Measurements from ENCODE around the gene C12orf75.
"Not testable (repeated sequence)": the region's sequence is repeated elsewhere in the genome, so short reads cannot be mapped to it uniquely, and the experiment has no call there.

C12orf75 gene

GRCh38 chr12:105330283-105330930 lies at the start of gene C12orf75:
Gene C12orf75 (plus strand): TSS chr12:105330691. CDS start chr12:105330892, 201 bp downstream.
- in situ Hi-C loops (cut with HindIII; ENCODE audit: low sequenced_read_pairs): no loop called here

GRCh38 chr12:105280966-105281693 lies 49.4 kb upstream of the C12orf75 start:
- in situ Hi-C loops (cut with HindIII; ENCODE audit: low sequenced_read_pairs): no loop called here

- in situ Hi-C loops (cut with HindIII; ENCODE audit: low sequenced_read_pairs): no loop called here
Observed at GRCh38 chr12:105281694-105282049, 48.8 kb upstream of the C12orf75 start.

- in situ Hi-C loops (cut with HindIII; ENCODE audit: low sequenced_read_pairs): no loop called here
Observed at GRCh38 chr12:105285378-105285777, 45.1 kb upstream of the C12orf75 start.

GRCh38 chr12:105287408-105287807 lies 43.1 kb upstream of the C12orf75 start:
- in situ Hi-C loops (cut with HindIII; ENCODE audit: low sequenced_read_pairs): no loop called here

- in situ Hi-C loops (cut with HindIII; ENCODE audit: low sequenced_read_pairs): no loop called here
Observed at GRCh38 chr12:105288311-105288996, 42.0 kb upstream of the C12orf75 start.

- in situ Hi-C loops (cut with HindIII; ENCODE audit: low sequenced_read_pairs): no loop called here
Observed at GRCh38 chr12:105289114-105289904, 41.2 kb upstream of the C12orf75 start.

- in situ Hi-C loops (cut with HindIII; ENCODE audit: low sequenced_read_pairs): no loop called here
Observed at GRCh38 chr12:105291531-105291930, 39.0 kb upstream of the C12orf75 start.

- in situ Hi-C loops (cut with HindIII; ENCODE audit: low sequenced_read_pairs): no loop called here
Observed at GRCh38 chr12:105292705-105293104, 37.8 kb upstream of the C12orf75 start.

GRCh38 chr12:105293187-105293586 lies 37.3 kb upstream of the C12orf75 start:
- in situ Hi-C loops (cut with HindIII; ENCODE audit: low sequenced_read_pairs): no loop called here

- in situ Hi-C loops (cut with HindIII; ENCODE audit: low sequenced_read_pairs): no loop called here
Observed at GRCh38 chr12:105294161-105294560, 36.3 kb upstream of the C12orf75 start.

GRCh38 chr12:105294886-105295479 lies 35.5 kb upstream of the C12orf75 start:
- in situ Hi-C loops (cut with HindIII; ENCODE audit: low sequenced_read_pairs): no loop called here

- in situ Hi-C loops (cut with HindIII; ENCODE audit: low sequenced_read_pairs): no loop called here
Observed at GRCh38 chr12:105296116-105297089, 34.1 kb upstream of the C12orf75 start.

- in situ Hi-C loops (cut with HindIII; ENCODE audit: low sequenced_read_pairs): no loop called here
Observed at GRCh38 chr12:105300883-105301282, 29.6 kb upstream of the C12orf75 start.

GRCh38 chr12:105301696-105302095 lies 28.8 kb upstream of the C12orf75 start:
- in situ Hi-C loops (cut with HindIII; ENCODE audit: low sequenced_read_pairs): no loop called here

GRCh38 chr12:105302986-105303385 lies 27.5 kb upstream of the C12orf75 start:
- in situ Hi-C loops (cut with HindIII; ENCODE audit: low sequenced_read_pairs): not testable (repeated sequence)

GRCh38 chr12:105304626-105305025 lies 25.9 kb upstream of the C12orf75 start:
- in situ Hi-C loops (cut with HindIII; ENCODE audit: low sequenced_read_pairs): not testable (repeated sequence)

- in situ Hi-C loops (cut with HindIII; ENCODE audit: low sequenced_read_pairs): not testable (repeated sequence)
Observed at GRCh38 chr12:105307601-105308314, 22.7 kb upstream of the C12orf75 start.

- in situ Hi-C loops (cut with HindIII; ENCODE audit: low sequenced_read_pairs): not testable (repeated sequence)
Observed at GRCh38 chr12:105308839-105309238, 21.7 kb upstream of the C12orf75 start.
